Measurements from ENCODE around the gene RET. TPM values are rescaled to one million over a fixed set of nuclear protein-coding genes. Genes with fewer than 3 reads are reported as not detected.

Gene RET
- total and polyA plus RNA-seq, 2 of the 13 experiments (the other 11 are each of a cell fraction or from before 2014, with no cell fraction given) = 0.02 TPM; not detected in 1

DNA sequence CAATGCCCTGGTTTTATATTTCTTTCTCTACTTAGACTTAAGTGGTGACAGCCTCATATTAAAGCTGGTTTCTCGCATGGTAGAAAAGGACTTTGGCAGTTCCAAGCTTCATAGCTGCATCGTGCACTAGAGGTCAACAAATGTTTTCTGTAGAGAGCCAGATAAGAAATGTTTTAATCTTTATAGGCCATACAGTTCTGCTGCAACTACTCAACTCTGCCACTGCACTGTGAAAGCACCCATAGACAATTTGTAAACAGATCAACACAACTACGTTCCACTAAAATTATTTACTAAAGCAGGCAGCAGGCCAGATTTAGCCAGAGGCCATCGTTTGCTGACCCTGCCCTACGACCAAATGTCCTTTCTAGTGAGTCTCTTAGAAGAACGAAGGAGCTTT, 98.1 kb downstream of the RET start (continued):
- TF ChIP-seq, protein P1, sequence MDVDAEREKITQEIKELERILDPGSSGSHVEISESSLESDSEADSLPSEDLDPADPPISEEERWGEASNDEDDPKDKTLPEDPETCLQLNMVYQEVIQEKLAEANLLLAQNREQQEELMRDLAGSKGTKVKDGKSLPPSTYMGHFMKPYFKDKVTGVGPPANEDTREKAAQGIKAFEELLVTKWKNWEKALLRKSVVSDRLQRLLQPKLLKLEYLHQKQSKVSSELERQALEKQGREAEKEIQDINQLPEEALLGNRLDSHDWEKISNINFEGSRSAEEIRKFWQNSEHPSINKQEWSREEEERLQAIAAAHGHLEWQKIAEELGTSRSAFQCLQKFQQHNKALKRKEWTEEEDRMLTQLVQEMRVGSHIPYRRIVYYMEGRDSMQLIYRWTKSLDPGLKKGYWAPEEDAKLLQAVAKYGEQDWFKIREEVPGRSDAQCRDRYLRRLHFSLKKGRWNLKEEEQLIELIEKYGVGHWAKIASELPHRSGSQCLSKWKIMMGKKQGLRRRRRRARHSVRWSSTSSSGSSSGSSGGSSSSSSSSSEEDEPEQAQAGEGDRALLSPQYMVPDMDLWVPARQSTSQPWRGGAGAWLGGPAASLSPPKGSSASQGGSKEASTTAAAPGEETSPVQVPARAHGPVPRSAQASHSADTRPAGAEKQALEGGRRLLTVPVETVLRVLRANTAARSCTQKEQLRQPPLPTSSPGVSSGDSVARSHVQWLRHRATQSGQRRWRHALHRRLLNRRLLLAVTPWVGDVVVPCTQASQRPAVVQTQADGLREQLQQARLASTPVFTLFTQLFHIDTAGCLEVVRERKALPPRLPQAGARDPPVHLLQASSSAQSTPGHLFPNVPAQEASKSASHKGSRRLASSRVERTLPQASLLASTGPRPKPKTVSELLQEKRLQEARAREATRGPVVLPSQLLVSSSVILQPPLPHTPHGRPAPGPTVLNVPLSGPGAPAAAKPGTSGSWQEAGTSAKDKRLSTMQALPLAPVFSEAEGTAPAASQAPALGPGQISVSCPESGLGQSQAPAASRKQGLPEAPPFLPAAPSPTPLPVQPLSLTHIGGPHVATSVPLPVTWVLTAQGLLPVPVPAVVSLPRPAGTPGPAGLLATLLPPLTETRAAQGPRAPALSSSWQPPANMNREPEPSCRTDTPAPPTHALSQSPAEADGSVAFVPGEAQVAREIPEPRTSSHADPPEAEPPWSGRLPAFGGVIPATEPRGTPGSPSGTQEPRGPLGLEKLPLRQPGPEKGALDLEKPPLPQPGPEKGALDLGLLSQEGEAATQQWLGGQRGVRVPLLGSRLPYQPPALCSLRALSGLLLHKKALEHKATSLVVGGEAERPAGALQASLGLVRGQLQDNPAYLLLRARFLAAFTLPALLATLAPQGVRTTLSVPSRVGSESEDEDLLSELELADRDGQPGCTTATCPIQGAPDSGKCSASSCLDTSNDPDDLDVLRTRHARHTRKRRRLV (CRISPR knock-in tag; IDR thresholded peaks at IDR 0.05) = no peak
- TF ChIP-seq ZNF678 (CRISPR knock-in tag; IDR thresholded peaks at IDR 0.05) (no peak), PCBP2 (optimal IDR thresholded peaks at IDR 0.05; ENCODE audit: low read depth, low read length, poor library complexity, severe bottlenecking) (no peak), ZNF564 (CRISPR knock-in tag; IDR thresholded peaks at IDR 0.05) (no peak), MIER3 (CRISPR knock-in tag; IDR thresholded peaks at IDR 0.05; ENCODE audit: borderline replicate concordance) (no peak), FOXJ3 (CRISPR knock-in tag; IDR thresholded peaks at IDR 0.05; ENCODE audit: borderline replicate concordance) (no peak)
- TF ChIP-seq, protein P2, sequence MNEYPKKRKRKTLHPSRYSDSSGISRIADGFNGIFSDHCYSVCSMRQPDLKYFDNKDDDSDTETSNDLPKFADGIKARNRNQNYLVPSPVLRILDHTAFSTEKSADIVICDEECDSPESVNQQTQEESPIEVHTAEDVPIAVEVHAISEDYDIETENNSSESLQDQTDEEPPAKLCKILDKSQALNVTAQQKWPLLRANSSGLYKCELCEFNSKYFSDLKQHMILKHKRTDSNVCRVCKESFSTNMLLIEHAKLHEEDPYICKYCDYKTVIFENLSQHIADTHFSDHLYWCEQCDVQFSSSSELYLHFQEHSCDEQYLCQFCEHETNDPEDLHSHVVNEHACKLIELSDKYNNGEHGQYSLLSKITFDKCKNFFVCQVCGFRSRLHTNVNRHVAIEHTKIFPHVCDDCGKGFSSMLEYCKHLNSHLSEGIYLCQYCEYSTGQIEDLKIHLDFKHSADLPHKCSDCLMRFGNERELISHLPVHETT (CRISPR knock-in tag; conservative IDR thresholded peaks at IDR 0.05) = no peak

DNA sequence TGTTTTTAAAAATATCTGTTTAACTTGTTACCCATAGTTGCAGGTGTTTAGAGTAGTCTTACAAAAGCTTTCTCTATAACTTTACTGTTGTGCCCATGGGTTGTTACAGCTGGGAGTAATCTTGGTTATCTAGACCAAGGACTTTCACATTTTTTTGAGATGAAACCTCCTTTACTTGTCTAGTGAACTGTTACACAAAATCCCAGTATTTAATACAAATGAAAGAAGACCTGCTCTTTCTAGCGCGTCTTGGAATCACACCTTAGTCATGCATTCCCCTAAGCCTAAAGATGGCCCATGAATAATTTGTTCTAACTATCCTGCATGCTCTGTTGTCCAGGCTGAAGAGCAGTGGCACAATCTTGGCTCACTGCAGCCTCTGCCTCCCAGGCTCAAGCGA, 99.4 kb downstream of the RET start:
- intact Hi-C loops (cut with micrococcal nuclease; ENCODE audit: unreplicated experiment) (no loop called here), in situ Hi-C loops (cut with HindIII; ENCODE audit: extremely low pct_ligation_motif_present, low pct_unique_long_range_greater_than_20kb) (no loop called here)
- H3K9ac ChIP-seq (ENCODE audit: insufficient read depth, low read depth, low read length) = no peak overlapping the region
- H4K20me1 ChIP-seq (ENCODE audit: insufficient read depth, low read length) = no peaks in the 10 kb centered on the region
- POLR2A ChIA-PET = no interaction called here
- H3K27me3 ChIP-seq (ENCODE audit: control insufficient read depth in 1 of 2, insufficient read depth in 2 of 2, low read length in 2 of 2) = no peaks in the 10 kb centered on the region; a peak in 1 of 5 replicates
- H3K4me3 ChIP-seq (replicated peaks in 1 of 3; ENCODE audit: insufficient read depth in 1 of 3, low read depth in 2 of 3, low read length in 3 of 3) = no peak overlapping the region
- H3K36me3 ChIP-seq (replicated peaks in 1 of 2; ENCODE audit: control insufficient read depth in 1 of 2, insufficient read depth in 2 of 2, low read length in 2 of 2) = peaks cover 1 to 5% of the 10 kb centered on the region in 2 experiments; a peak in 1 of 5 replicates
- BruUV-seq (replicated peaks) = no TSS peak
- H3K27ac ChIP-seq (ENCODE audit: extremely low read length, insufficient read depth, low read length) = no peak overlapping the region
- H3K4me2 ChIP-seq (ENCODE audit: low read depth, low read length) = no peak overlapping the region
- CTCF ChIA-PET (ENCODE audit: low intra/inter-chr PET ratio, low total read pairs) = no interaction called here
- TF ChIP-seq, protein P3, sequence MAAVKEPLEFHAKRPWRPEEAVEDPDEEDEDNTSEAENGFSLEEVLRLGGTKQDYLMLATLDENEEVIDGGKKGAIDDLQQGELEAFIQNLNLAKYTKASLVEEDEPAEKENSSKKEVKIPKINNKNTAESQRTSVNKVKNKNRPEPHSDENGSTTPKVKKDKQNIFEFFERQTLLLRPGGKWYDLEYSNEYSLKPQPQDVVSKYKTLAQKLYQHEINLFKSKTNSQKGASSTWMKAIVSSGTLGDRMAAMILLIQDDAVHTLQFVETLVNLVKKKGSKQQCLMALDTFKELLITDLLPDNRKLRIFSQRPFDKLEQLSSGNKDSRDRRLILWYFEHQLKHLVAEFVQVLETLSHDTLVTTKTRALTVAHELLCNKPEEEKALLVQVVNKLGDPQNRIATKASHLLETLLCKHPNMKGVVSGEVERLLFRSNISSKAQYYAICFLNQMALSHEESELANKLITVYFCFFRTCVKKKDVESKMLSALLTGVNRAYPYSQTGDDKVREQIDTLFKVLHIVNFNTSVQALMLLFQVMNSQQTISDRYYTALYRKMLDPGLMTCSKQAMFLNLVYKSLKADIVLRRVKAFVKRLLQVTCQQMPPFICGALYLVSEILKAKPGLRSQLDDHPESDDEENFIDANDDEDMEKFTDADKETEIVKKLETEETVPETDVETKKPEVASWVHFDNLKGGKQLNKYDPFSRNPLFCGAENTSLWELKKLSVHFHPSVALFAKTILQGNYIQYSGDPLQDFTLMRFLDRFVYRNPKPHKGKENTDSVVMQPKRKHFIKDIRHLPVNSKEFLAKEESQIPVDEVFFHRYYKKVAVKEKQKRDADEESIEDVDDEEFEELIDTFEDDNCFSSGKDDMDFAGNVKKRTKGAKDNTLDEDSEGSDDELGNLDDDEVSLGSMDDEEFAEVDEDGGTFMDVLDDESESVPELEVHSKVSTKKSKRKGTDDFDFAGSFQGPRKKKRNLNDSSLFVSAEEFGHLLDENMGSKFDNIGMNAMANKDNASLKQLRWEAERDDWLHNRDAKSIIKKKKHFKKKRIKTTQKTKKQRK (IDR thresholded peaks at IDR 0.05; ENCODE audit: low read length) = no peak
- TF ChIP-seq ONECUT2 (CRISPR knock-in tag; IDR thresholded peaks at IDR 0.05) = no peak
- 96% methylated on average over 3 of the region's 3 CpGs for WGBS (ENCODE audit: low lambda C conversion rate)
- H3K9me3 ChIP-seq (ENCODE audit: low read length) = no peaks in the 10 kb centered on the region
- no peaks in the 10 kb centered on the region for H3K4me1 ChIP-seq (ENCODE audit: insufficient read depth, low read length)
- no peak for FAIRE-seq
- ATAC-seq = no peak
- H2AFZ ChIP-seq (ENCODE audit: low read length) = no peak overlapping the region
- no peaks in the 10 kb centered on the region for H3K79me2 ChIP-seq (ENCODE audit: insufficient read depth, low read length)
- no peak for DNase-seq (ENCODE audit: low spot score)

Measured in HepG2 (cell line).